ENCODE measurements around the gene ATF1. TPM values are rescaled to one million over a fixed set of nuclear protein-coding genes. Genes with fewer than 3 reads are reported as not detected.
A peak's percentile ranks its signal among the peaks of the same experiment; 100 is the strongest.

The ATF1 gene
- total RNA-seq, 1 donor from 2014 or later = 17.7 TPM

DNA sequence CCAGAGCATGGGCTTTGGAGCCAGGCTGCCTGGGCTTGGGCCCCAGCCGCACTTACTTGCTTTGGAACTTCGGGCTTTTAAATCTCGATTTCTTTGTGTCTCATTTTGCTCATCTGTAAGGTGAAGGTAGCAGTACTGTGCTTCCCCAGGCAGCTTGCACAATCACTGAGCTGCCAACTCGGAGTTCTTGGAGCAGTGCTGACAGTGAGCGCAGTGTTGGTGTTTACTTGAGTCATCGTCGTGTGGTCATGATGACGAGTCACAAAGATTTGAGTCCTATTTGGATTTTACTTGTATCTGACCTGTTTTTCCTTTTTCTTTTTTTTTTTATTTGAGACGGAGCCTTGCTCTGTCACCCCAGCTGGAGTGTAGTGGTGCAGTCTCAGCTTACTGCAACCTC is 31.3 kb upstream of the ATF1 start:
- intact Hi-C loops (cut with DNase I) = no loop called here
- Histone ChIP-seq H3K4me1 (no peaks in the 10 kb centered on the region), H3K9me3 (no peaks in the 10 kb centered on the region), H3K27ac (no peak overlapping the region), H3K27me3 (no peaks in the 10 kb centered on the region), H3K36me3 (peaks cover 4 to 81% of the 10 kb centered on the region in 2 donors), H3K4me3 (no peak overlapping the region)
- no peak for TF ChIP-seq POLR2A (IDR thresholded peaks at IDR 0.05)
- TF ChIP-seq POLR2AphosphoS5 (IDR thresholded peaks at IDR 0.05; ENCODE audit: insufficient read depth in 1 of 2, low read depth in 1 of 2) = no peak
- TF ChIP-seq, protein P1, sequence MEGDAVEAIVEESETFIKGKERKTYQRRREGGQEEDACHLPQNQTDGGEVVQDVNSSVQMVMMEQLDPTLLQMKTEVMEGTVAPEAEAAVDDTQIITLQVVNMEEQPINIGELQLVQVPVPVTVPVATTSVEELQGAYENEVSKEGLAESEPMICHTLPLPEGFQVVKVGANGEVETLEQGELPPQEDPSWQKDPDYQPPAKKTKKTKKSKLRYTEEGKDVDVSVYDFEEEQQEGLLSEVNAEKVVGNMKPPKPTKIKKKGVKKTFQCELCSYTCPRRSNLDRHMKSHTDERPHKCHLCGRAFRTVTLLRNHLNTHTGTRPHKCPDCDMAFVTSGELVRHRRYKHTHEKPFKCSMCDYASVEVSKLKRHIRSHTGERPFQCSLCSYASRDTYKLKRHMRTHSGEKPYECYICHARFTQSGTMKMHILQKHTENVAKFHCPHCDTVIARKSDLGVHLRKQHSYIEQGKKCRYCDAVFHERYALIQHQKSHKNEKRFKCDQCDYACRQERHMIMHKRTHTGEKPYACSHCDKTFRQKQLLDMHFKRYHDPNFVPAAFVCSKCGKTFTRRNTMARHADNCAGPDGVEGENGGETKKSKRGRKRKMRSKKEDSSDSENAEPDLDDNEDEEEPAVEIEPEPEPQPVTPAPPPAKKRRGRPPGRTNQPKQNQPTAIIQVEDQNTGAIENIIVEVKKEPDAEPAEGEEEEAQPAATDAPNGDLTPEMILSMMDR (IDR thresholded peaks at IDR 0.05) = no peak
- no peak for DNase-seq (ENCODE audit: extremely low spot score in 2 of 2)

DNA sequence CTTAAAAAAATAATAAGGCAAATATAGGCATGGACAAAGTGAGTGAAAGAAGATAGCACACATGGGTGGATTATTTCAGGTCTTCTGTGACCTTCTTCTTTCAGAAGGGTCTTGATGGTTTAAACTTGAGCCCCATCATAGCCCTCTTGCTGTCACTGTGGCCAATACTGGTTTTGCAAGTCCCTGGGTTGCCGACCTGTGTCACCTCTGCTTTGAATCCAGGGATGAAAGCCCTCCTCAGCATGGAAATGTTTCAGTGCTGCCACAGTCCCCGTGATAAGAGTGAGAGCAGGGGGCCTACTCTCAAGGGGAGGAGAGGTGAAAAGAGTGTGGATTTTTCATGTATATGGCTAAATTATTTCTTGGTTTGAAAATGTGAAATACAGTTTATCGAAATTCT is 30.2 kb upstream of the ATF1 start:
- no peaks in the 10 kb centered on the region for H3K27me3 ChIP-seq
- no peak overlapping the region for H3K4me3 ChIP-seq
- DNase-seq (ENCODE audit: extremely low spot score in 2 of 2) = no peak
- TF ChIP-seq, protein P1 (IDR thresholded peaks at IDR 0.05) = no peak
- TF ChIP-seq POLR2A (IDR thresholded peaks at IDR 0.05) = no peak
- TF ChIP-seq POLR2AphosphoS5 (IDR thresholded peaks at IDR 0.05; ENCODE audit: insufficient read depth in 1 of 2, low read depth in 1 of 2) = no peak
- intact Hi-C loops (cut with DNase I) = no loop called here
- no peak overlapping the region for H3K27ac ChIP-seq
- no peaks in the 10 kb centered on the region for H3K4me1 ChIP-seq
- no peaks in the 10 kb centered on the region for H3K9me3 ChIP-seq
- H3K36me3 ChIP-seq = peaks cover 4 to 87% of the 10 kb centered on the region in 2 donors

DNA sequence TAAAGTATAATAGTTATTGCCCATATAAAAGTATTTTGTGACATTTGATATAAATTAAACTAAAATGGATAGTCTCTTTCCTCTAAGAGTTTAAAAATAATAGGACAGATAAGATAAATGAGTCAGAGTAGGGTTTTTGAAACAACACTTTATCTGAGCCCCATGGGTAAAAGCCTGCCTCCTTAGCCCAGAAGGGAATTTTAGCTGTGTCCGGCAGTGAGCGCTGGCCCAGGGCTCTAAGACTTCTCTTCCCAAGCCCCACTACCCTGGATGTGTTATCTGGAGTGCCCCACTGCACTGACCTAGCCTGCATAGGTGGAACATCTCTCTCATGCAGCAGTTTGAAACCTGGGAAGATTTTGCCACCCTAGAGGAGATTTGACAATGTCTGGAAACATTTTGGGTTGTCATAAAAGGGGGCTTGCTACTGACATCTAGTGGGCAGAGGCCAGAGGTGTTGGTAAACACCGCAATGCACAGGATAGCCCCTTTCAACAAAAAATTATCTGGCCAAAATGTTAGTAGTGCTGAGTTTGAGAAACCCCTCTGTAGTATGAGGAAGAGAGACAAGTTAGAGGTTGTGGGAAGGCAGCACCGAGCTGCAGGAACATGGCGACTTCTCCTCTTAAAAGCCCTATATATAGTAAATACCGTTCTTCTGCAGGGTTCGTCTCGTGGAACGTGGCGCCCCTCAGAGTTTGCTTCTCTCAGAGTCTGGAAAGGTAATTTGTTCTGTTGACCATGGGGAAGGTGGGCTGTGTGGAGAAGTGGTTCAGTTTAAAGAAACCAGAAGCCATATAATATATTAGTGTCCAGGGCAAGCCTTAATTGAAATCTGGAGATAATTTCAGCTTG is 29.3 kb upstream of the ATF1 start:
- TF ChIP-seq POLR2A (IDR thresholded peaks at IDR 0.05) = no peak
- TF ChIP-seq, protein P1 (IDR thresholded peaks at IDR 0.05) = peak; percentile 14 to 35 (median 26)
- TF ChIP-seq POLR2AphosphoS5 (IDR thresholded peaks at IDR 0.05; ENCODE audit: insufficient read depth in 1 of 2, low read depth in 1 of 2) = no peak
- H3K36me3 ChIP-seq = peaks cover 6 to 87% of the 10 kb centered on the region in 2 donors
- no peak overlapping the region for H3K27ac ChIP-seq
- no peaks in the 10 kb centered on the region for H3K9me3 ChIP-seq
- intact Hi-C loops (cut with DNase I) = no loop called here
- no peak for DNase-seq (ENCODE audit: extremely low spot score in 2 of 2)
- H3K27me3 ChIP-seq = no peaks in the 10 kb centered on the region
- no peak overlapping the region for H3K4me3 ChIP-seq
- H3K4me1 ChIP-seq = no peaks in the 10 kb centered on the region

DNA sequence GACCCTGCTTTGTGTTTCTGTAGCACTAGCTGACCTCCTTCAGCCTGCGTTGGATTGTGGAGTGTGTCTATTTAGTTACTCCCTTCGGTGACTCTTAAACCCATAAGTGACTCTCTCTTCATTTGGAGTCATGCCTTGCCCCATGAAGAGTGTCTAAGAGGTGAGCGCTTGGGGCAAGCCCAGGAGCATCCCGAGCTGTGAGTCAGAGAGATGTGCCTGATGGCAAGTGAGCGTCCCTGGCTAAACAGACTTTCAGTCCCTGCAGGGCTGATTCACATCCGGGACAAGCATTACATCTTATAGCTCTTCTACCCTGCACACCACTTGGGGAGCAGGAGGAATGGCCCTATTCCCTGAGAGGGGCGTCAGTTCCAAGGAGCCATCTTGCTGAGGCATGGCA is 24.3 kb upstream of the ATF1 start:
- intact Hi-C loops (cut with DNase I) = no loop called here
- no peak overlapping the region for H3K27ac ChIP-seq
- no peaks in the 10 kb centered on the region for H3K27me3 ChIP-seq
- no peaks in the 10 kb centered on the region for H3K9me3 ChIP-seq
- DNase-seq (ENCODE audit: extremely low spot score in 2 of 2) = no peak
- TF ChIP-seq POLR2AphosphoS5 (IDR thresholded peaks at IDR 0.05; ENCODE audit: insufficient read depth in 1 of 2, low read depth in 1 of 2) (no peak), POLR2A (IDR thresholded peaks at IDR 0.05) (no peak)
- TF ChIP-seq, protein P1 (IDR thresholded peaks at IDR 0.05) = no peak
- peaks cover 9 to 87% of the 10 kb centered on the region in 2 donors for H3K36me3 ChIP-seq
- no peak overlapping the region for H3K4me3 ChIP-seq
- no peaks in the 10 kb centered on the region for H3K4me1 ChIP-seq

DNA sequence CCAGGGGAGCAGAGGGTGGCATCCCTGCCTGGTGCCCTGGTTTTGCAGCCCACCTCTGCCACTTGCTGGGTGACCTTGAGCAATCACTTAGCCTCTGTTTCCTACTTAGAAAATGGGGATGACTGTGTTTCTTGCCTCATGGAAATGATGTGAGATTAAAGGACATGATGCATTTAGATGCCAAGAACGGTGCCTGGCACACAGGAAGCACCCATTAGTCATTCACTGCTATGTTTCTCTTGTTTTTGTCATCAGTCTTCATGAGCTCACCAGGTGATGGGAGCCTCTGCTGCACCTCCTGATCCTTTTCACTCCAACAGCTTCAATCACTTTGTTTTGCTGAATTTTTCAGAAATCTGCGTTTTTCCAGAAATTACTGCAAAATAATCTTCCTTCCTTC is 23.6 kb upstream of the ATF1 start:
- H3K27ac ChIP-seq = no peak overlapping the region
- H3K4me3 ChIP-seq = no peak overlapping the region
- H3K9me3 ChIP-seq = no peaks in the 10 kb centered on the region
- no peaks in the 10 kb centered on the region for H3K4me1 ChIP-seq
- no peaks in the 10 kb centered on the region for H3K27me3 ChIP-seq
- H3K36me3 ChIP-seq = peaks cover 9 to 93% of the 10 kb centered on the region in 2 donors
- intact Hi-C loops (cut with DNase I) = no loop called here
- TF ChIP-seq POLR2A (IDR thresholded peaks at IDR 0.05) = no peak
- TF ChIP-seq POLR2AphosphoS5 (IDR thresholded peaks at IDR 0.05; ENCODE audit: insufficient read depth in 1 of 2, low read depth in 1 of 2) = no peak
- TF ChIP-seq, protein P1 (IDR thresholded peaks at IDR 0.05) = no peak
- no peak for DNase-seq (ENCODE audit: extremely low spot score in 2 of 2)
